Activated naive CD8-positive, alpha-beta T cell treated with anti-CD3 and anti-CD28 coated beads, Interleukin-2, amount 50 U/mL, for 16 hours (primary cell): ENCODE data around the gene MRPL34.

ENCODE experiments used
- DNase-seq: peaks from one replicate; pipeline ENCODE4 v3.0.0-alpha.2; 2020; ENCODE audit warnings: low read depth, low spot score

Gene MRPL34

DNA sequence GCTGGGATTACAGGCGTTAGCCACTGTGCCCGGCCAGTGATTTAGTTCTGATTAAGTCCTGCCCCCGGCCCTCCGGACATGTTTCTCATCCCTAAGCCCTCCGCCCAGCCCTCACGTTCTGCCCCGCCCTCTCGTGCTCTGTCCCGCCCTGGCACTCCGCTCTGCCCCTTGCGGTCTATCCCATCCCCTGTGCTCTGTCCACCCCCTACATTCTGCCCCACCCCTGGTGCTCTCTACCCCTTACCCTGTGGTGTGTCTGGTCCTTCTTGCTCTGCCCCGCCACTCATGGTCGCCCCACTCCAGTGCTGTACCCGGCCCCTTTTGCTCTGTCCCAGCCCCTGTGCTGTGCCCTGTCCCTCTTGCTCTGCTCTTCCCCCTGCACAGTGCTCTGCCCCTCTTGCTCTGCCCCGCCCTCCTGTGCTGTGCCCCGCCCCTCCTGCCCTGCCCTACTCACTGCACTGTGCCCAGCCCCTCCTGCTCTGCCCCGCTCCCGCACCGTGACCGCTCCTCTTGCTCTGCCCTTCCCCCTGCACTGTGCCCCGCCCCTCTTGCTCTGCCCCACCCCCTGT lies 34.7 kb downstream of the MRPL34 start:
- DNase-seq, result no peak

DNA sequence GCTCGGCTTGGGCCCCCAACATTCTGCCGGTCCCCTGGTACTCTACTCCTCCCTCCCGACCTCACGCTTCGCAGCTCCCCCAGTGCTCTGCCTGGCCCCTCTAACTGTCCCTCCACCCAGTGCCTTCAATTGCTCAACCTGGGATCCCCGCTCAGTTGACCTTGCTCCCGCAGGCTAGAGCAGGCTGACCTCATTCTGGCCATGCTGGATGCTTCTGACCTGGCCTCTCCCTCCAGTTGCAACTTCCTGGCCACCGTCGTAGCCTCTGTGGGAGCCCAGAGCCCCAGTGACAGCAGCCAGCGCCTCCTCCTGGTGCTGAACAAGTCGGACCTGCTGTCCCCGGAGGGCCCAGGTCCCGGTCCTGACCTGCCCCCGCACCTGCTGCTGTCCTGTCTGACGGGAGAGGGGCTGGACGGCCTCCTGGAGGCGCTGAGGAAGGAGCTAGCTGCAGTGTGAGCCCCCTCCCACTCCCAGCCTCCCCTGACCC lies 35.2 kb downstream of the MRPL34 start:
- no peak for DNase-seq

DNA sequence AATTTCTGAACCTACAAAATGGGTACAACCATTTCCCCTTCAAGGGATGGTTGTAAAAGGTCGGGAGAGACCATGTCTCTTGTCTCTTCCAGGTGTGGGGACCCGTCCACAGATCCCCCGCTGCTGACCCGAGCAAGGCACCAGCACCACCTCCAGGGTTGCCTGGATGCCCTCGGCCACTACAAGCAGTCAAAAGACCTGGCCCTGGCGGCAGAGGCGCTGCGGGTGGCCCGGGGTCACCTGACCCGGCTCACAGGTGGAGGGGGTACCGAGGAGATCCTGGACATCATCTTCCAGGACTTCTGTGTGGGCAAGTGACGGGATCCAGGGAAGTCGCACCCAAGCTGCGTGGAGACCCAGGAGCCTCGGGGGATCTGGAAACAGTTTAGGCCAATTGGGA lies 35.7 kb downstream of the MRPL34 start:
- DNase-seq, result no peak

DNA sequence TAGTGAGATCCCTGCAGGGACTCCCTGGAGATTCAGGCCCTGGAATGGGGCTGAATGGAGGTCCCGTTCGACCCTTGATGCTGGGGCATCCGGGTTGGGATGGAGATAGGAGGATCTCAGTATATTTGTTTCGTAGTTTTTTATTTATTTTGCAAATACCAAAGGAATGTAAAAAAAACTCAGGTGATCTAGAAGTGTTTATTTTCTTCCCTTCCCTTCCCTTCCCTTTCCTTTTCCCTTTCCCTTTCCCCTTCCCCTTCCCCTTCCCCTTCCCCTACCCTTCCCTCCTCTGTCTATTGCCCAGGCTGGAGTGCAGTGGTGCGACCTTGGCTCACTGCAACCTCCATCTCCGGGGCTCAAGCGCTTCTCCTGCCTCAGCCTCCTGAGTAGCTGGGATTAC lies 36.2 kb downstream of the MRPL34 start:
- no peak for DNase-seq

DNA sequence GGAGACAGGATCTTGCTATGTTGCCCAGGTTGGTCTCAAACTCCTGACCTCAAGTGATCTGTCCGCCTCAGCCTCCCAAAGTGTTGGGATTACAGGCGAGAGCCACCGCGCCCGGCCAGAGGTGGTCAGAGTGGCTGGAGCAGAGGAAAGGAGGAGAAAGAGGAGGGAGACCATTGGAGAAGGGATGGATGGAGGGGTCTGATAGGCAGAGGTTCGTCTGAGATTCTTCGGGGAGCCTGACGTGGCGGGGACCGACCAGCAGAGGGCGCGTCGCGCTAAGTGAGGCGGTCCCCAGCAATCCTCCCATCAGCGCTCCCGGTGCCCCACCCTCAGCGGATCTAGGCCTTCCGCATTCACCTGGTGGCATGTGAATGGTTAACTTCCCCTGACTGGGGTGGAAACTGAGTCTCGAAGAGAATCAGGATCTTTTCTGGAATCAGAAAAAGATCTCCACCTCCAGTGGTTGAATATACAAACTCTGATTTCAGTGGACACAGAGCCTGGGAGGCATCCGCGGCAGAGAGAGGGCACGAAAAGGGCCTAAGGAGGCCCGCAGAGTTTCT lies 40.5 kb downstream of the MRPL34 start:
- peak; percentile 60 for DNase-seq

DNA sequence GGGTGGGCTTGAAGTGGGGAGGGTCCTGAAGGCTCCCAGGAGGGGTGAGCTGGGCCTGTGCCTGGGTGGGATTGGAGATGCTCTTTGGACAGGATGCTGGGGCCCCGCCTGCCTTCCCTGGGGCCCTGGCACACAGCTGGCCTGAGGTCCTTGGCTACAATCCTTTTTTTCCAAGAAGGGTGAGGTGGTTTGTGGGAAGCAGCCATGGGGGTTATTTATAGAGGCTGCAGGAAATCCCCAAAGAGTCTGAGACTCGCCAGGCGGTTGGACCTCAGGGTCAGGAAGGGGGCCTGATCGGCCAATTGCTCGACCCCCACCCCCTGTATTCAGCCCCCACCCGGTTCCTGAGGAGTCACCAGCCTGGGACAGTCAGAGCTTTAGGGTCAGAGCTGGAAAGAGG lies 41.7 kb downstream of the MRPL34 start:
- no peak for DNase-seq

DNA sequence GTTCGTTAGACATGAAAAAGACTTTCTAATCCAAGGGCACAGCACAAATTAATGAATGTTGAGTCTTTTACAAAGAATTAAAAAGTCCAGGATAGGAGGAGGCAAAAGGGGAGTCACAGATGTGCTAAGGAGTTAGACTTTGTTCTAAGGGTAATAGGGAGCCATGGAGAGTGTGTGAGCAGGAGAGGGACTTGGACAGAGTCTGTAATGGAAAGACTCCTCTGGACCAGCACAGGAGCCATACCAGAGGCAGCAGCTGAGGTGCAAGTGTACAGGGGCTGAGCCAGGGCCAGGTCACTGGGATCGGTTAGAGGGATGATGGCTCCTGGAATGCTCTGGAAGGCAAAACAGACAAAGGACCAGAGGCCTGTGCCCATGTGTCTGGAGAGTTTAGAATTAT lies 42.2 kb downstream of the MRPL34 start:
- DNase-seq, result no peak

DNA sequence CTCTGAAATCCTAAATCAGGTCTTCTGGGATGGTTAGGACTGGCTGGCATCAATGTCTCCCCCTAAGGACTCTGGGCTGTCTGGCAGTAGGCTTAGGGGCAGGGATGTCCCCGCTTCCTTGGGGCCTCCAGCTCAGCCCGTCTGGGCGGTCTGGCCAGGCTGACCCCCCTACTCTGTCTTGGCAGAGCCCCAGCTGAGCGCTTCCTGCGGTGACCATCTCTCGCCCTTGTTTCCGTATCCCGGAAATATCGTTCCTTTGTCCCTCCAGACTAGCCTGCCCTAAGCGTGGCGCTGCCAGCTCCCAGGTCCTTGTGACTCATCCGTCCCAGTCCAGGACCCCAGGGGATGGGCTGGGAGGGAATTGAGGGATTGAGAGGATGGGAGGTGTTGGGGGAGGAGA lies 43.0 kb downstream of the MRPL34 start:
- DNase-seq, result no peak

DNA sequence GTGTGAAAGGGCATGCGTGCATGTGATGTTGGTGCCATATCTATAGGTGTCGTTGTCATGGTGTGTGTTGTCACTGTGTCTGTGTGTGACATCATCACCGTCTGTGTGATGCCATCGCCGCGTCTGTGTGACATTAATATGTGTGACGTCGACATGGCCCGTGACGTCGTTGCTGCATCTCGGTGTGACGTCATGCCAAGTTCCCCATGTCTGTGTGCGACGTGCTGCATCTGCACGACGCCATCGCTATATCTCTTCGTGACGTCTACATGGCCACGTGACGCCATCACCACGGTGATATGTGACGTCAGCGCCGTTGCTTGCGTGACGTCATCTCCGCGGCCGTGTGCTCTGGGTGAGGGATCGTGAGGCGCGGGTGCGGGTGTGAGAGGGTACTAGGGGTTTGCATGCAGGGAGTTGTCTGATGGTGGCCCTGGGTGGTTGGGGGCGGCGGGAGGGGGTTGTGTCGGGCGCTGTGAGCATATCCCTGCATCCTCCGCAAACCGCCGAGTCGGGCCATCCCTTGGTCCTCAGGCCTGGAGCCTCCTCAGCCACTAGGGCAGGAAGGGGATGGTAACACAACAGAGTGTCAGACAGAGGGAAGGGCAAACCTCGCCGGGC lies 46.3 kb downstream of the MRPL34 start:
- no peak for DNase-seq

DNA sequence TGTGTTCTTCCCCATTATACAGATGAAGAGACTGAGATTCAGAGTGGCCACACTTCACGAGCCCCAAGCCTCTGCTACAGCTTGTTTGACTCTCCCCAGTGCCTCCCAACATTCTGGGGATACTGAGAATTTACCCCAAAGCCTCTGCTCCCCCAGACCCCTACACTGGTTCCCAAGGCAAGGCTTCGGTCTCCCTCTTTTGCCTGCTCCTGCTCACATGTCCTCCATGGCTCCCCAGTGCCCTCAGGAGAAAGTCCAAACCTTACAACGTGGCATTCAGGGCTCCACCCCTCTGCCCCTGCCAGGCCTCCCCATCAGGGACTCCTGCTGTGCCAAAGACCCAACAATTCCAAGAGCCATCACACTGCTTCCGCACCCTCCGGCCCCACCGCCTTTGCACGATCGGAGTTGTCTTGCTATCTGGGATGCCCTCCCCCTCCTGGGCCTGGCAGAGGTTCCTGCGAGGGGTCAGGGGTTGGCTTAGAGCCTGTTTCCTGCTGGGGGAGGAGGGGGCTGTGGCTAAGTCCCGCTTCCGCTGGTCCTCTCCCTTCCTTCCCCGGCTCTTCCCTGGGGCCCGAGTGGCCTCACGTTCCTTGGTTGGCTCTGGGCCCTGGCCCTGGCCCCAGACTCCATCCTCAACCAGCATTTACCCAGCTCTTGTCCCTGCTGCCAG lies 47.1 kb downstream of the MRPL34 start:
- no peak for DNase-seq

DNA sequence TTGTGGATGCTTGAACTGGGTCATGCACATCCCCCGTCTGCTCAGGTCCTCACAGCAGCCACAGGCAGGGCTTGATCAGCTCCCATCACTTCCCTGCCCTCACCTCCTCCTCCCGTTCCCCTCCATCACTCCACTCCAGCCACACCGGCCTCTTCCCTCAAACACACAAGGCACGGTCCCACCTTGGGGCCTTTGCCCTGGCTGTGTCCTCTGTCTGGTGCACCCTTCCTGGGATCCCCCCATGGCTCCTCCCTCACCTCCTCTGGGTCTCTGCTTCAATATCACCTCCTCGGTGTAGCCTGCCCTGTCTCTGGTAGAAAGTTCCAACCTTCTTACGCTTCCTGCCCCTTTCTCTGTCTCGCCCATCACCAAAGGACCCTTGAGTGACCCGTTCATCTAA lies 47.7 kb downstream of the MRPL34 start:
- DNase-seq, result no peak
